Measurements from ENCODE around the gene GNB1. TPM values are rescaled to one million over a fixed set of nuclear protein-coding genes. Genes with fewer than 3 reads are reported as not detected.

GNB1 gene
- total and polyA plus RNA-seq, 10 of the 15 experiments (the other 5 are each of a cell fraction or from before 2014, with no cell fraction given) = 23.0 to 392 (median 93.9) TPM

GRCh38 chr1:1899967-1900327 lies 9.1 kb upstream of the GNB1 start (continued):
- no peak for TF ChIP-seq CTCF (IDR thresholded peaks at IDR 0.05 in 2 of 3, conservative IDR thresholded peaks at IDR 0.05 in 1 of 3; ENCODE audit: control insufficient read depth in 2 of 3, extremely low read depth in 1 of 3, insufficient read depth in 1 of 3, low read depth in 3 of 3, low read length in 3 of 3)
- TF ChIP-seq PBX3 (IDR thresholded peaks at IDR 0.05; ENCODE audit: insufficient replicate concordance, low read depth, low read length) = no peak
- no peak for TF ChIP-seq ZBTB4 (CRISPR knock-in tag; IDR thresholded peaks at IDR 0.05)
- no peak for TF ChIP-seq RAD51 (IDR thresholded peaks at IDR 0.05)
- TF ChIP-seq PAX5 (IDR thresholded peaks at IDR 0.05; ENCODE audit: borderline replicate concordance, low read depth, low read length) = no peak
- TF ChIP-seq E2F4 (IDR thresholded peaks at IDR 0.05; ENCODE audit: low read depth, low read length) = no peak
- no peak for TF ChIP-seq NFYB (IDR thresholded peaks at IDR 0.05; ENCODE audit: insufficient read depth, low read depth, low read length)
- TF ChIP-seq EP300 (IDR thresholded peaks at IDR 0.05; ENCODE audit: borderline replicate concordance in 1 of 2, control insufficient read depth in 1 of 2, low read depth in 2 of 2, low read length in 2 of 2) = no peak
- TF ChIP-seq SMARCA5 (IDR thresholded peaks at IDR 0.05) = no peak
- no peak for TF ChIP-seq CHD2 (IDR thresholded peaks at IDR 0.05; ENCODE audit: borderline replicate concordance, low read depth, low read length)
- TF ChIP-seq NFXL1 (IDR thresholded peaks at IDR 0.05; ENCODE audit: borderline replicate concordance) = no peak
- no peak for TF ChIP-seq SPI1 (IDR thresholded peaks at IDR 0.05; ENCODE audit: borderline replicate concordance, insufficient read depth, low read depth, low read length)
- no peak for TF ChIP-seq ZNF217 (IDR thresholded peaks at IDR 0.05)
- no peak for TF ChIP-seq NKRF (conservative IDR thresholded peaks at IDR 0.05)

Data from GM12878 (cell line).